HEK293T (cell line): ENCODE results near the gene SMURF1.
A peak's percentile ranks its signal among the peaks of the same experiment; 100 is the strongest.

Source experiments
- BHLHE40 ChIP-seq: fragments of 450-650 bp; IDR thresholded peaks from 2 replicates; pipeline ENCODE4 v1.6.1; 2016; ENCODE audit warnings: mild to moderate bottlenecking, moderate library complexity, borderline replicate concordance
- CTBP1 ChIP-seq: fragments of 450-650 bp; IDR thresholded peaks from 2 replicates; pipeline ENCODE4 v1.6.1; 2016; ENCODE audit warnings: borderline replicate concordance
- FOXK2 ChIP-seq: fragments of 450-650 bp; IDR thresholded peaks from 2 replicates; pipeline ENCODE4 v1.6.1; 2016; ENCODE audit warnings: mild to moderate bottlenecking
- NFRKB ChIP-seq: fragments of 450-650 bp; IDR thresholded peaks from 2 replicates; pipeline ENCODE4 v1.6.1; 2016; ENCODE audit warnings: mild to moderate bottlenecking, moderate library complexity
- SP1 ChIP-seq: fragments of 450-650 bp; IDR thresholded peaks from 2 replicates; pipeline ENCODE4 v1.6.1; 2017

- TF ChIP-seq FOXK2 (no peak), BHLHE40 (no peak), SP1 (peak; percentile 63), NFRKB (no peak), CTBP1 (no peak)
Observed at GRCh38 chr7:99142727-99143520, 984 bp downstream of the SMURF1 start.
